ENCODE measurements around the gene PNPLA7. TPM values are rescaled to one million over a fixed set of nuclear protein-coding genes. Genes with fewer than 3 reads are reported as not detected.

Gene PNPLA7
- total and polyA plus RNA-seq, 2 of the 4 experiments (the other 2 are of a cell fraction), result under 0.01 to 0.89 TPM

GRCh38 chr9:137452761-137453642 is 97.2 kb downstream of the PNPLA7 start:
- in situ Hi-C loops (cut with MboI; ENCODE audit: low sequenced_read_pairs), result no loop called here
- Histone ChIP-seq H2AK5ac (ENCODE audit: low read depth, low read length) (no peak overlapping the region), H2BK20ac (ENCODE audit: low read depth, low read length) (no peak overlapping the region), H3K27me3 (ENCODE audit: control insufficient read depth, insufficient read depth, low read length) (no peaks in the 10 kb centered on the region), H2BK5ac (ENCODE audit: low read depth, low read length, poor library complexity, severe bottlenecking) (no peak overlapping the region), H3K9ac (ENCODE audit: low read depth, low read length) (no peak overlapping the region), H3K4ac (ENCODE audit: low read depth, low read length) (no peak overlapping the region), H3K23ac (ENCODE audit: low read depth, low read length) (no peak overlapping the region), H3K18ac (ENCODE audit: low read depth, low read length) (no peak overlapping the region), H3K4me3 (ENCODE audit: insufficient read depth, low read depth, low read length) (no peak overlapping the region), H2BK15ac (ENCODE audit: low read depth, low read length) (no peak overlapping the region), H3K79me1 (ENCODE audit: low read depth in 1 of 2, low read length in 2 of 2) (peaks cover 6 to 35% of the 10 kb centered on the region in 2 experiments; a peak in 3 of 4 replicates), H2BK120ac (ENCODE audit: low read depth, low read length) (no peak overlapping the region), H4K8ac (ENCODE audit: low read depth in 2 of 2, low read length in 2 of 2) (no peak overlapping the region; a peak in 1 of 4 replicates), H4K5ac (ENCODE audit: low read depth, low read length) (no peak overlapping the region), H2AK9ac (replicated peaks; ENCODE audit: low read depth, low read length, poor library complexity) (no peak overlapping the region), H3K36me3 (ENCODE audit: control insufficient read depth, insufficient read depth, low read length) (peaks cover 48% of the 10 kb centered on the region), H3K56ac (ENCODE audit: extremely low read depth, insufficient read depth, low read length) (no peak overlapping the region), H3K27ac (ENCODE audit: insufficient read depth, low read length) (no peak overlapping the region), H4K20me1 (ENCODE audit: insufficient read depth, low read length) (peaks cover 33% of the 10 kb centered on the region), H4K91ac (ENCODE audit: insufficient read depth, low read depth, low read length) (no peak overlapping the region), H3K4me2 (ENCODE audit: low read depth, low read length) (no peak overlapping the region; the same call in 1 of the 2 replicates), H3K9me3 (ENCODE audit: control insufficient read depth, insufficient read depth, low read length) (no peaks in the 10 kb centered on the region), H2AFZ (replicated peaks; ENCODE audit: low read length, poor library complexity) (no peak overlapping the region), H3K9me1 (ENCODE audit: insufficient read depth, low read length) (no peaks in the 10 kb centered on the region), H3K14ac (replicated peaks; ENCODE audit: low read depth, low read length) (no peak overlapping the region), H3K4me1 (ENCODE audit: control insufficient read depth, insufficient read depth, low read length) (peaks cover 19% of the 10 kb centered on the region)
- CTCF ChIA-PET, result interaction anchor here (1.1 kb wide), 1 partner anchor 7 kb away, joined by 3 read pairs; no protein-coding TSS in a partner anchor
- DNase-seq (no peak), ATAC-seq (ENCODE audit: low read depth) (no peak)
- POLR2A ChIA-PET (ENCODE audit: unreplicated experiment), result no interaction called here
- 97% methylated on average over 5 of the region's 43 CpGs; no CpG with 5 or more reads in 1 of the 2 experiments for WGBS, 2 experiments (ENCODE audit: extremely low coverage in 2 of 2, insufficient read length in 1 of 2)
- no TSS peak for BruUV-seq (replicated peaks)
- intact Hi-C loops (cut with micrococcal nuclease), result no loop called here
- dilution Hi-C loops (cut with HindIII; ENCODE audit: low sequenced_read_pairs, unreplicated experiment), result no loop called here
- TF ChIP-seq FOS (IDR thresholded peaks at IDR 0.05; ENCODE audit: low read depth, low read length) (no peak), MXI1 (IDR thresholded peaks at IDR 0.05; ENCODE audit: borderline replicate concordance, low read depth, low read length) (no peak), CHD1 (IDR thresholded peaks at IDR 0.05; ENCODE audit: low read depth, low read length) (no peak), RCOR1 (IDR thresholded peaks at IDR 0.05; ENCODE audit: insufficient replicate concordance, low read length) (no peak), RAD21 (IDR thresholded peaks at IDR 0.05; ENCODE audit: low read length) (no peak), POLR2A (IDR thresholded peaks at IDR 0.05; ENCODE audit: low read depth, low read length) (no peak), USF2 (IDR thresholded peaks at IDR 0.05; ENCODE audit: low read depth, low read length) (no peak), CEBPB (IDR thresholded peaks at IDR 0.05; ENCODE audit: low read depth, low read length) (no peak), CTCF (conservative IDR thresholded peaks at IDR 0.05; ENCODE audit: low read depth, low read length) (no peak), MAZ (IDR thresholded peaks at IDR 0.05; ENCODE audit: borderline replicate concordance, low read depth, low read length) (no peak), NFE2L2 (IDR thresholded peaks at IDR 0.05; ENCODE audit: low read depth, low read length) (no peak), BHLHE40 (IDR thresholded peaks at IDR 0.05; ENCODE audit: low read depth, low read length) (no peak), RFX5 (IDR thresholded peaks at IDR 0.05; ENCODE audit: low read depth, low read length) (no peak), MAFK (IDR thresholded peaks at IDR 0.05; ENCODE audit: low read depth, low read length) (no peak)
- TF ChIP-seq, protein P1, sequence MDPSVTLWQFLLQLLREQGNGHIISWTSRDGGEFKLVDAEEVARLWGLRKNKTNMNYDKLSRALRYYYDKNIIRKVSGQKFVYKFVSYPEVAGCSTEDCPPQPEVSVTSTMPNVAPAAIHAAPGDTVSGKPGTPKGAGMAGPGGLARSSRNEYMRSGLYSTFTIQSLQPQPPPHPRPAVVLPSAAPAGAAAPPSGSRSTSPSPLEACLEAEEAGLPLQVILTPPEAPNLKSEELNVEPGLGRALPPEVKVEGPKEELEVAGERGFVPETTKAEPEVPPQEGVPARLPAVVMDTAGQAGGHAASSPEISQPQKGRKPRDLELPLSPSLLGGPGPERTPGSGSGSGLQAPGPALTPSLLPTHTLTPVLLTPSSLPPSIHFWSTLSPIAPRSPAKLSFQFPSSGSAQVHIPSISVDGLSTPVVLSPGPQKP (IDR thresholded peaks at IDR 0.05; ENCODE audit: borderline replicate concordance, low read depth, low read length), result no peak

Measured in IMR-90 (cell line).